NB4 (cell line): Measurements from ENCODE around the gene GJA3.
A peak's percentile ranks its signal among the peaks of the same experiment; 100 is the strongest.

Experiments
- CTCF ChIP-seq: IDR thresholded peaks from one replicate; pipeline ENCODE4 v1.5.1; 2012; ENCODE audit warnings: low read depth, low read length
- TF ChIP-seq, protein P1 (sequence below): IDR thresholded peaks from 2 replicates; pipeline ENCODE4 v1.6.1; 2011; ENCODE audit warnings: low read depth, low read length

- peak; percentile 89 for TF ChIP-seq CTCF
- TF ChIP-seq, protein P1, sequence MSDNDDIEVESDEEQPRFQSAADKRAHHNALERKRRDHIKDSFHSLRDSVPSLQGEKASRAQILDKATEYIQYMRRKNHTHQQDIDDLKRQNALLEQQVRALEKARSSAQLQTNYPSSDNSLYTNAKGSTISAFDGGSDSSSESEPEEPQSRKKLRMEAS: peak; percentile 58; the same call in 1 of the 2 replicates
Observed at GRCh38 chr13:20182231-20182846, 21.5 kb upstream of the GJA3 start.
